Breast epithelium (tissue), 4 donors: ENCODE data around the gene OLIG3. TPM values are rescaled to one million over a fixed set of nuclear protein-coding genes. Genes with fewer than 3 reads are reported as not detected.
A peak's percentile ranks its signal among the peaks of the same experiment; 100 is the strongest.

Experiments
- DNase-seq, 2 donors: peaks; one replicate each; pipeline ENCODE4 v3.0.0-alpha.2; 2019; ENCODE audit warnings: low spot score in 2 of 2
- H3K27ac ChIP-seq, 2 donors: fragments of 200-600 bp; sonication (generic) in 1 of 2; one replicate each; pipeline ENCODE4 v1.5.1; 2016 to 2019; ENCODE audit warnings: mild to moderate bottlenecking in 1 of 2
- H3K27me3 ChIP-seq, 2 donors: fragments of 200-600 bp; sonication (generic) in 1 of 2; one replicate each; pipeline versions ENCODE4 v1.5.1 to v1.6.0; 2017 to 2019; ENCODE audit warnings: control low read depth in 1 of 2, mild to moderate bottlenecking in 1 of 2
- H3K36me3 ChIP-seq: fragments of 200-600 bp; one replicate; pipeline ENCODE4 v1.5.1; 2019
- H3K4me1 ChIP-seq, 2 donors: fragments of 200-600 bp; sonication (generic); one replicate each; pipeline ENCODE4 v1.5.1; 2016 to 2019; ENCODE audit warnings: control low read depth in 1 of 2
- H3K4me3 ChIP-seq, 3 donors: fragments of 200-600 bp; sonication (generic); 1 replicate in 2 of 3; 2 replicates in 1 of 3; pipeline ENCODE4 v1.5.1; 2016 to 2019; ENCODE audit warnings: mild to moderate bottlenecking in 3 of 3, moderate library complexity in 2 of 3
- H3K9me3 ChIP-seq, 2 donors: fragments of 200-600 bp; sonication (generic) in 1 of 2; one replicate each; pipeline ENCODE4 v1.5.1; 2016 to 2019; ENCODE audit warnings: control low read depth in 1 of 2
- CTCF ChIP-seq, 3 donors: fragments of 450-650 bp; IDR thresholded peaks; one replicate each; pipeline ENCODE4 v1.5.1; 2016 to 2017; ENCODE audit warnings: antibody characterized with exemption in 3 of 3, mild to moderate bottlenecking in 3 of 3, moderate library complexity in 3 of 3
- POLR2A ChIP-seq: fragments of 450-650 bp; IDR thresholded peaks from one replicate; pipeline ENCODE4 v1.6.1; 2016; ENCODE audit warnings: antibody characterized with exemption, mild to moderate bottlenecking, moderate library complexity
- POLR2AphosphoS5 ChIP-seq, 3 donors: sonication (generic); formaldehyde crosslinking; IDR thresholded peaks; one replicate each; pipeline ENCODE4 v1.6.1; 2017; ENCODE audit warnings: antibody characterized with exemption in 3 of 3
- intact Hi-C: fragments of 100-400 bp; cut with DNase I; formaldehyde crosslinking; loops from one replicate; pipeline ENCODE4 v1.15.1; 2023; ENCODE audit warnings: low total_unique reads
- total RNA-seq, 3 donors: library from RNA; depleted of rRNA; stranded (reverse); fragments of >200 nt; gene quantifications; one replicate each; pipeline ENCODE4 v1.1.0, GENCODE V29; 2016

OLIG3 gene
- not detected for total RNA-seq

- no peak for TF ChIP-seq CTCF (IDR thresholded peaks at IDR 0.05)
- no peak for TF ChIP-seq POLR2AphosphoS5 (IDR thresholded peaks at IDR 0.05)
- TF ChIP-seq POLR2A: no peak
- Histone ChIP-seq H3K9me3 (no peaks in the 10 kb centered on the region), H3K4me3 (peak within 1 kb of the TSS in 1 of 3 donors; percentile 47), H3K27me3 (peaks cover 5 to 95% of the 10 kb centered on the region in 2 donors), H3K36me3 (no peaks in the 10 kb centered on the region), H3K27ac (no peak within 1 kb of the TSS), H3K4me1 (peaks cover 3 to 7% of the 10 kb centered on the region in 2 donors)
- intact Hi-C loops: loop anchor here (1.0 kb wide), 1 partner anchor 36 kb away; no protein-coding TSS in a partner anchor
- DNase-seq: no peak
Observed at GRCh38 chr6:137494281-137494987, at the start of gene OLIG3. Gene OLIG3 (minus strand): TSS chr6:137494394. CDS start chr6:137494170, 224 bp downstream.

- intact Hi-C loops: no loop called here
- H3K9me3 ChIP-seq: no peaks in the 10 kb centered on the region
- no peak overlapping the region for H3K4me3 ChIP-seq
- H3K36me3 ChIP-seq: no peaks in the 10 kb centered on the region
- H3K4me1 ChIP-seq: no peaks in the 10 kb centered on the region
- H3K27me3 ChIP-seq: no peaks in the 10 kb centered on the region
- no peak for TF ChIP-seq CTCF (IDR thresholded peaks at IDR 0.05)
- no peak for TF ChIP-seq POLR2A
- no peak for TF ChIP-seq POLR2AphosphoS5 (IDR thresholded peaks at IDR 0.05)
- no peak for DNase-seq
- H3K27ac ChIP-seq: no peak overlapping the region
Observed at GRCh38 chr6:137543114-137543513, 48.9 kb upstream of the OLIG3 start.

GRCh38 chr6:137542713-137543112, 48.5 kb upstream of the OLIG3 start:
- TF ChIP-seq POLR2A: no peak
- TF ChIP-seq POLR2AphosphoS5 (IDR thresholded peaks at IDR 0.05): no peak
- TF ChIP-seq CTCF (IDR thresholded peaks at IDR 0.05): no peak
- H3K27me3 ChIP-seq: no peaks in the 10 kb centered on the region
- no peaks in the 10 kb centered on the region for H3K4me1 ChIP-seq
- no peak for DNase-seq
- no peaks in the 10 kb centered on the region for H3K9me3 ChIP-seq
- no peak overlapping the region for H3K4me3 ChIP-seq
- intact Hi-C loops: no loop called here
- no peaks in the 10 kb centered on the region for H3K36me3 ChIP-seq
- no peak overlapping the region for H3K27ac ChIP-seq

- TF ChIP-seq POLR2A (no peak), CTCF (IDR thresholded peaks at IDR 0.05) (no peak), POLR2AphosphoS5 (IDR thresholded peaks at IDR 0.05) (no peak)
- no peak for DNase-seq
- intact Hi-C loops: no loop called here
- H3K36me3 ChIP-seq: no peaks in the 10 kb centered on the region
- H3K27me3 ChIP-seq: no peaks in the 10 kb centered on the region
- H3K4me3 ChIP-seq: no peak overlapping the region
- no peaks in the 10 kb centered on the region for H3K9me3 ChIP-seq
- H3K4me1 ChIP-seq: no peaks in the 10 kb centered on the region
- no peak overlapping the region for H3K27ac ChIP-seq
Observed at GRCh38 chr6:137541534-137542063, 47.4 kb upstream of the OLIG3 start.

GRCh38 chr6:137536104-137536773, 42.0 kb upstream of the OLIG3 start:
- no peak overlapping the region for H3K27ac ChIP-seq
- no peak for DNase-seq
- H3K9me3 ChIP-seq: no peaks in the 10 kb centered on the region
- H3K4me3 ChIP-seq: no peak overlapping the region
- H3K4me1 ChIP-seq: no peaks in the 10 kb centered on the region
- intact Hi-C loops: no loop called here
- no peaks in the 10 kb centered on the region for H3K27me3 ChIP-seq
- no peaks in the 10 kb centered on the region for H3K36me3 ChIP-seq
- TF ChIP-seq POLR2A: no peak
- TF ChIP-seq CTCF (IDR thresholded peaks at IDR 0.05): no peak
- no peak for TF ChIP-seq POLR2AphosphoS5 (IDR thresholded peaks at IDR 0.05)
